Left cardiac atrium (tissue), 4 donors: ENCODE measurements around the gene DUSP5. TPM values are rescaled to one million over a fixed set of nuclear protein-coding genes. Genes with fewer than 3 reads are reported as not detected.
"Not testable (repeated sequence)": the region's sequence is repeated elsewhere in the genome, so short reads cannot be mapped to it uniquely, and the experiment has no call there.

Experiments used
- ATAC-seq, 2 donors: fragments of 200-7000 bp; cut with Tn5 transposase; one replicate each; pipeline ENCODE4 v1.9.1; 2020; ENCODE audit warnings: mild to moderate bottlenecking in 2 of 2, moderate library complexity in 2 of 2
- DNase-seq: peaks from one replicate; pipeline ENCODE4 v3.0.0-alpha.2; 2020
- intact Hi-C, 2 donors: fragments of 100-400 bp; cut with DNase I; formaldehyde crosslinking; loops; one replicate each; pipeline versions ENCODE4 v1.14.1 to v1.15.1; 2022 to 2023
- total RNA-seq, 2 donors: library from RNA; stranded (reverse); fragmentation: NEBNext Ultra II Directional; extraction: Animal tissue kit (Norgen Biotek cat#: 25700); gene quantifications; one replicate each; pipeline ENCODE4 v1.2.1, GENCODE V29; 2021
- donor health status: DM: no; HTN: yes; CAD: no.
- donor health status: DM: no; HTN: yes; CAD: no; lungs with severe emphysema.
- donor health status: DM: yes; HTN: yes; CAD: no.
- donor health status: Dilated cardiomyopathy.

DUSP5 gene
- total RNA-seq, 2 donors from 2014 or later: 8.9 to 14.3 TPM

DNA sequence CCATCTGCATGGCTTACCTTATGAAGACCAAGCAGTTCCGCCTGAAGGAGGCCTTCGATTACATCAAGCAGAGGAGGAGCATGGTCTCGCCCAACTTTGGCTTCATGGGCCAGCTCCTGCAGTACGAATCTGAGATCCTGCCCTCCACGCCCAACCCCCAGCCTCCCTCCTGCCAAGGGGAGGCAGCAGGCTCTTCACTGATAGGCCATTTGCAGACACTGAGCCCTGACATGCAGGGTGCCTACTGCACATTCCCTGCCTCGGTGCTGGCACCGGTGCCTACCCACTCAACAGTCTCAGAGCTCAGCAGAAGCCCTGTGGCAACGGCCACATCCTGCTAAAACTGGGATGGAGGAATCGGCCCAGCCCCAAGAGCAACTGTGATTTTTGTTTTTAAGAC, 12.4 kb downstream of the DUSP5 start:
- ATAC-seq (no peak), DNase-seq (no peak)
- intact Hi-C loops: no loop called here

- ATAC-seq (no peak), DNase-seq (no peak)
- intact Hi-C loops: no loop called here
Measured at GRCh38 chr10:110510730-110511129, 13.0 kb downstream of the DUSP5 start.

- DNase-seq (no peak), ATAC-seq (no peak)
- intact Hi-C loops: no loop called here
Measured at GRCh38 chr10:110511734-110512449, 14.2 kb downstream of the DUSP5 start.

DNA sequence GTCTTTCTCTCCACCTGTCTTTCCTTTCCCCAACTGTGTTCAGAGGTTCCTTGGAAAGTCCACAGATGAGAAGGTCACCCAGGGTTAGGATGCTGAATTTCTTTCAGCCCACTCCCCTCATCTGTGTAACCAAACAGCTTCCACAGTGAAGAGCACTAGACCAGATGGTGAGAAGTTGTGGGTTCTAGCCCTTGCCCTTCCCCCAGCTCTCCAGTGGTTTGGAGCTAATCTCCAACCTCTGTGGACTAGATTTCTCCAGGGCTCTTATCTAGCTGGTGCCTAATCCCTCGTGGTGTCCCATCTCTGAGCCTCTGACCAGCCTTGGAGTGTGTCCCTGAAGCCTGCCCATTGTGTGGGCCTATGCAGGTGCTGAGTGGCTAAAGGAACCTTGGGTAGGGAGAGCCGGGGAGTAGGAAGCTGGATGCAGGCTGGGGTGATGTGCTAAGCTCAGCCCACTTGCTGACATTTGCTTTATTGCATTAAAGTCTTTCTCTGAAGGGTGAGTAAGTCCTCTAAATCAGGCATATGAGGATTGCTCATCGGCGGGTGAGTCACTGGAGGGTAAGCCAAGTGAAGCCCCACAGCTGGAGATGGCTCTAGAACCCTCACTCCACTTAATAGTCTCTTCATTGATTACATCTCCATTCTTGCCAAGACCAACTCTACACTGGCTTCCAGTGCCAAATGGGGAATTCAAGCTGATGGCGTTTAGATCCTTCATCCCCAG, 14.9 kb downstream of the DUSP5 start:
- DNase-seq: no peak
- peak in 1 of 2 donors; percentile 82 for ATAC-seq
- intact Hi-C loops: no loop called here

DNA sequence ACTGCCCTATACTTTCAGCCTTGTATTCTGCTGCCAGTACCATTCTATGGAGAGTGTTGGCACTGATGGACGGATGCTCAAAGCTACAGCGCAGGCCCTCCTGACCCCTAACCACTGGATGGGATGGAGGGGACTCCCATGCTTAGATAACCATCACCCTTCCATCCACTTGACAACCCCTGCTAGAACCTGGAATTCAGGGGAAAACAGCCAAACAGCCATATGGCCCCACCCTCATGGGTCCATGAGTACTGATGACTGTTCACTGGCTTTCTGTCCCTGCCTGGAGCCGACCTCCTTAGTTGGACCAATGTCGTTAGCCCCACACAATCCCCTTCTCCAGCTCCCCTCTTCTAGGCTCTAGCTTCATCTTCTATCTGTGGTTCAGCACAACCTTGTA, 16.2 kb downstream of the DUSP5 start:
- no peak for DNase-seq
- intact Hi-C loops: no loop called here
- ATAC-seq: no peak

DNA sequence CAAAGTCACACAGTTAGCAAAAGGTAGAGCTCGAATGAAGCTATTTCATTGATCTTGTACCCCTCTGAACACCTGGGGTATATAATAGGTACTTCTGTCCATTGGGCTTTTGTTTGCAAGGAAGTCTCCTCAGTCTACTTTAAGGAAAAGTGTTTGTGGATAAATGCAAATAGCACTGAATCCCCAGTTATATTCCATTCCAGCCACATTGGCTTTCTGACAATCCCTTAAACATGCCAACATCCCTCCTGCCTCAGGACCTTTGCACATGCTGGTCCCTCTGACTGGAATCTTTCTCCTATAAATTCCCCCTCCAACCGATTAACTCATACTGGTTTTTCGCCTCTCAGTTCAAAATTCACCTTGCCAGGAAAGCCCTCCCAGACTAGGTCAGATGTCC, 17.1 kb downstream of the DUSP5 start:
- intact Hi-C loops: no loop called here
- no peak for ATAC-seq
- no peak for DNase-seq

- no peak for ATAC-seq
- no peak for DNase-seq
- intact Hi-C loops: no loop called here
Measured at GRCh38 chr10:110516815-110517492, 19.2 kb downstream of the DUSP5 start.

- no peak for DNase-seq
- intact Hi-C loops: no loop called here
- ATAC-seq: no peak
Measured at GRCh38 chr10:110522365-110522988, 24.8 kb downstream of the DUSP5 start.

- DNase-seq (no peak), ATAC-seq (no peak)
- intact Hi-C loops: no loop called here
Measured at GRCh38 chr10:110523736-110524135, 26.0 kb downstream of the DUSP5 start.

GRCh38 chr10:110524179-110524858, 26.6 kb downstream of the DUSP5 start:
- ATAC-seq (no peak), DNase-seq (no peak)
- intact Hi-C loops: no loop called here

GRCh38 chr10:110524859-110525232, 27.1 kb downstream of the DUSP5 start:
- no peak for DNase-seq
- intact Hi-C loops: no loop called here
- no peak for ATAC-seq

GRCh38 chr10:110525349-110526260, 27.9 kb downstream of the DUSP5 start:
- peak in 1 of 2 donors; percentile 29 for ATAC-seq
- no peak for DNase-seq
- intact Hi-C loops: no loop called here

GRCh38 chr10:110527731-110528171, 30.0 kb downstream of the DUSP5 start:
- intact Hi-C loops: no loop called here
- ATAC-seq: peak in 1 of 2 donors; percentile 11
- DNase-seq: no peak

DNA sequence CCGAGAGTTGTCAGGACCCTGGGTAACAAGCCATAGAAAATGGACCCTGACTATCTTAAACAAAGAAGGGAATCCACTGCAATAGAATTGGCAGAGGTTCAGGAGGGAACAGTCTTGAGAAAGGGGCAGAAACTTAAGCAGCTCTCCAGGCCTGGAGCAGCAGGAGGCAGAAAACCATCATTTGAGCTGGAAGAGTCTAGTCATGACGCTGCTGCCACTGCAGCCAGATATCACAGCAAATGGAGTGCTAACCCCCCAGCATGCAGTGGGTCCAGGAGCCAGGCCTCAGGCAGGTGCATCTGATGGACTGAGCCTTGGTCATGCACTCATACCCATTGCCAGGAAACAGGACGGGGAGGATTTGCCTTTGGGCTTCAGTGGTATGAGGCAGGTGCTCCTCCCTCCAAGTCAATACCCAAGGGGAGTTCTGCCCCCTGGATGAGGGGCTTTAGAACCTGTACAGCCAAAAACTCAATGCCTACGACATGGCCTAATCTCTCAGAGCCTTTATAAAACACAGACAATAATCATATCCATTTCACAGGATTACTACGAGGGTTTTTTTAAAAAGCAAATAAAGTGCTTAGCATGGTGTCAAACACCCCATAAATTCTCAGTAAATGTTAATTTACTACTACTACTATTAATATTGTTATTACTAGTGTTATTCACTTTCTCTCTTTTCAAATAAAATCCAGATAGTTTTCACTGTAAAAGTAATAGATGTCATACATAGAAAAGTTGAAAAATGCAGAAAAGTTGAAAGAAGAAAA, 30.7 kb downstream of the DUSP5 start:
- no peak for ATAC-seq
- DNase-seq: no peak
- intact Hi-C loops: no loop called here

- ATAC-seq, intact Hi-C loops, DNase-seq: not testable (repeated sequence)
Measured at GRCh38 chr10:110528997-110529524, 31.4 kb downstream of the DUSP5 start.

DNA sequence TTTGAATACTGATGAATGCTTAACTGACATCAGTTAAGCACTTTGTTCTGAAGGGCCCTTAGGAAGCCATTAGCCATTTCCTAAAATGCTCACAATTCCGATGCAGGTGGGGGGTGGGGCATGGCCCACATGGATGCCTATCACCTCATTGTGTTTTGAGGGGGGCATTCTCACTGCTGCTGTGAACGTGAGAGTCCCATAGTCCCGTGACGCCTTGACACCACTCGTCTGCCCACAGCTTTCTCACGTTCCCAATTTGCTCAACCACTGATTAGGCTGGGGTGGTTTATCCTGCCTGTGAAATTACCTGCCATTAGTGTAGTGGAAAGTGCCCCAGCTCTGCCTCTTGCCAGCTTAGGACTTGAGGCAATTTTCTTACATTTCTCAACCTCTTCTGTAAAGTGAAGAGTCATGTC, 31.9 kb downstream of the DUSP5 start:
- intact Hi-C loops: no loop called here
- no peak for ATAC-seq
- no peak for DNase-seq

DNA sequence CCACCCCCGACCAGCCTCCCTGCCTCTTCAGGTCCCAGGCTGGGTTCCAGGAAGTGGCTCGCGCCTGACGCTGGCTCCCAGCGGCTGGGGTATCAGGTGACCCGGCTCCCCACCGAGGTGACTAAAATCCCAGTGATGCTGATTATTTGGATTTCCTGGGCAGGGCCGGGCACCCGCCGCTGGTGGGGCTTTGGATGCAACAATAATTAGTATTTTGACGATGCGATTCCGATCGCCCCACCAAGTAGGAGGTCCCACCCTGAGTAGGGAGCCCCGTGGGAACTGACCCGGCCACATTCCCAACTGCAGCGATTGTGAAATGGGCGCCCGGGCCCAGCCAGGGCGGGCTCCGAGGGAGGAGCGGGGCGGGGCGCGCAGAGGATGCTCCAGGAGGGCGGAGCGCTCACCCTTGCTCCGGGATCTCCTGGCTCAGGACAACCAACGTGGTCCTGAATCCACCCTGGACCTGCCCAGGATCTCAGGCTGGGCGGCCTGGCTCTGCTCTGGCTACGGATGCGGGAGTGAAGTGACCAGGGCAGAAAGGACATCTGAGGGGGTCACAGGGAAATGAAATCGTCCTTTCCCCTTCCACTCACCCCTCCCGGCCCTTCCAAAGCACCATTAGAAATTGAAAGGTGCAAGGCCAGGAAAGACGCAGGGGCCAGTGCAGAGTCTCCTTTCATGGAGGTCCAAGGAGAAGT, 32.6 kb downstream of the DUSP5 start:
- DNase-seq: peak; percentile 76
- intact Hi-C loops: no loop called here
- ATAC-seq: peak; percentile 92
